Coronary artery (tissue), 2 donors: ENCODE data around the gene STYK1.

Experiments used
- DNase-seq: peaks from one replicate; pipeline ENCODE4 v3.0.0-alpha.2; 2017; ENCODE audit warnings: low spot score
- H3K27ac ChIP-seq, 2 donors: fragments of 200-600 bp; sonication (generic); one replicate each; pipeline ENCODE4 v1.5.1; 2016 to 2019
- H3K4me3 ChIP-seq: fragments of 200-600 bp; sonication (generic); 2 replicates; pipeline ENCODE4 v1.5.1; 2016; ENCODE audit warnings: mild to moderate bottlenecking, moderate library complexity
- CTCF ChIP-seq: fragments of 200-600 bp; sonication (generic); IDR thresholded peaks from one replicate; pipeline ENCODE4 v1.5.1; 2019; ENCODE audit warnings: antibody characterized with exemption

STYK1 gene

GRCh38 chr12:10718279-10718821 lies 44.5 kb upstream of the STYK1 start:
- TF ChIP-seq CTCF: no peak
- no peak for DNase-seq
- peak overlapping the region; percentile 41 for H3K4me3 ChIP-seq
- H3K27ac ChIP-seq: peak overlapping the region; percentile 53 to 75

- TF ChIP-seq CTCF: no peak
- H3K27ac ChIP-seq: peak overlapping the region; percentile 53 to 75
These were observed 43.6 kb upstream of the STYK1 start for GRCh38 chr12:10717410-10717809.

GRCh38 chr12:10716704-10717315 lies 43.0 kb upstream of the STYK1 start:
- peak; percentile 93 for DNase-seq
- Histone ChIP-seq H3K4me3 (peak overlapping the region; percentile 13), H3K27ac (peak overlapping the region; percentile 53 to 75)
- TF ChIP-seq CTCF: no peak

More at GRCh38 chr12:10717410-10717809, 43.6 kb upstream of the STYK1 start:
- peak overlapping the region; percentile 13 for H3K4me3 ChIP-seq
- no peak for DNase-seq

GRCh38 chr12:10716277-10716676 lies 42.4 kb upstream of the STYK1 start:
- no peak for DNase-seq
- Histone ChIP-seq H3K27ac (peak overlapping the region; percentile 53 to 75), H3K4me3 (peak overlapping the region; percentile 13)
- TF ChIP-seq CTCF: no peak

- no peak for DNase-seq
- no peak for TF ChIP-seq CTCF
- Histone ChIP-seq H3K4me3 (no peak overlapping the region), H3K27ac (peak overlapping the region in 1 of 2 donors; percentile 53)
These were observed 41.6 kb upstream of the STYK1 start for GRCh38 chr12:10715491-10715890.

DNA sequence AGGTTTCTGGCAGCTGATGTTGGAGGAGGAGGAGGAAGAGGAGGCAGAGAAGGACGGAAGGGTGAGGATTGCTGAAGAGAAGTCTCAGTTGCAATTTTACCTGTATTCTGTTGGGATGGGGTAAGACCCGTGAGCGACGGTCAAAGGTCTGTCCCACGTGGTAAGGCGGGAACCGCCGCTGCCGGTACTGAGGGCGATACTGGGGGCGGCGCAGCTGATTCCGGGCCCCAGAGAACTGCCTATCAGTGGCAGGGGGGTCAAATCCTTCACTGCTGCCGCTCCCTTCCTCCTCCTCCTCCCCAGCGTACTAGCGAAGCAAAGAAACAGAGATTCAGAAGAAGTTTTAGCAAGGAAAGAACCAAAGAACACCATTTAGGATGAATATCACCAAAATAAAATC lies 36.0 kb upstream of the STYK1 start:
- Histone ChIP-seq H3K4me3 (no peak overlapping the region), H3K27ac (no peak overlapping the region)
- no peak for TF ChIP-seq CTCF
- no peak for DNase-seq

DNA sequence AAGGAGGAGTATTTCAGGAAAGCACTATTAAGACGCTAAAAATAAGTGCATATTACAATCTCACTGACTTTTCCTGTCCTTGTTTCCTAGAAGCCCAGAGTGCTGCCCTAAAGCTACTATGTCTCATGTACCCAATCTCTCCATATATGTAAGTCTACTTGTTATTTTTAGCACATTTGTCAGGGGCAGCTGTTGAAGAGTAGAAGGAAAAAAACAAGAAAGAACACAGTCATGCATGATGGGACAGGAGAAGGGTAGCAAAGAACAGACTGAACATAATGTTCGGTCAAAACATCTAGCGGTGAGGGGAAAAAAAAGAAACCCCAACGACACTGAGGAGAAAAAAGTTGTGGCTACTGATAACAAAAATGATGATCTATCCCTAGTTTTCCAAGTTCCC lies 35.0 kb upstream of the STYK1 start:
- no peak for TF ChIP-seq CTCF
- DNase-seq: no peak
- Histone ChIP-seq H3K27ac (peak overlapping the region in 1 of 2 donors; percentile 11), H3K4me3 (no peak overlapping the region)
